Astrocyte (in vitro differentiated cells and primary cell): ENCODE data around the gene ALDH1B1. TPM values are rescaled to one million over a fixed set of nuclear protein-coding genes. Genes with fewer than 3 reads are reported as not detected.
"Not testable (repeated sequence)": the region's sequence is repeated elsewhere in the genome, so short reads cannot be mapped to it uniquely, and the experiment has no call there.

ENCODE experiments used
- DNase-seq: peaks from one replicate; pipeline ENCODE4 v3.0.0-alpha.2; 2010; ENCODE audit warnings: low read depth
- FAIRE-seq: peaks from 2 replicates; lab custom pipeline; 2011; peaks lifted over from hg19 to GRCh38; lab: Jason Lieb, UNC
- H2AFZ ChIP-seq: 2 replicates; pipeline ENCODE4 v1.6.0; 2012; ENCODE audit warnings: low read depth, low read length, inconsistent platforms
- H3K27ac ChIP-seq: 2 replicates; pipeline ENCODE4 v1.5.1; 2011; ENCODE audit warnings: low read depth, low read length, inconsistent platforms
- H3K27me3 ChIP-seq: 2 replicates; pipeline ENCODE4 v1.6.0; 2011; ENCODE audit warnings: low read length, inconsistent platforms; ENCODE audit not compliant: insufficient read depth
- H3K36me3 ChIP-seq: 2 replicates; pipeline ENCODE4 v1.5.1; 2011; ENCODE audit warnings: low read length, inconsistent platforms; ENCODE audit not compliant: insufficient read depth
- H3K4me1 ChIP-seq: 2 replicates; pipeline ENCODE4 v1.5.1; 2011; ENCODE audit warnings: low read length, inconsistent platforms; ENCODE audit not compliant: insufficient read depth
- H3K4me2 ChIP-seq: 2 replicates; pipeline ENCODE4 v1.6.0; 2012; ENCODE audit warnings: low read length, inconsistent platforms
- H3K4me3 ChIP-seq: 2 replicates; pipeline ENCODE4 v1.5.1; 2011; ENCODE audit warnings: low read depth, mild to moderate bottlenecking, low read length, inconsistent platforms; ENCODE audit not compliant: insufficient read depth
- H3K79me2 ChIP-seq: 2 replicates; pipeline ENCODE4 v1.6.0; 2012; ENCODE audit warnings: mild to moderate bottlenecking, low read length, inconsistent platforms; ENCODE audit not compliant: insufficient read depth
- H3K9ac ChIP-seq: 2 replicates; pipeline ENCODE4 v1.6.0; 2012; ENCODE audit warnings: mild to moderate bottlenecking, low read length, inconsistent platforms
- H3K9me3 ChIP-seq: 2 replicates; pipeline ENCODE4 v1.5.1; 2012; ENCODE audit warnings: low read depth, mild to moderate bottlenecking, low read length, inconsistent platforms; ENCODE audit not compliant: insufficient read depth
- H4K20me1 ChIP-seq: 2 replicates; pipeline ENCODE4 v1.6.0; 2012; ENCODE audit warnings: low read length, inconsistent platforms; ENCODE audit not compliant: insufficient read depth
- H3K27ac Mint-ChIP-seq: one replicate; pipeline ENCODE4 v1.8.0; 2021; ENCODE audit warnings: mild to moderate bottlenecking, mixed read lengths; ENCODE audit not compliant: unreplicated experiment
- H3K27me3 Mint-ChIP-seq: one replicate; pipeline ENCODE4 v1.8.0; 2021; ENCODE audit warnings: low read depth, mixed read lengths; ENCODE audit not compliant: unreplicated experiment
- H3K36me3 Mint-ChIP-seq: one replicate; pipeline ENCODE4 v1.8.0; 2021; ENCODE audit warnings: low read depth, mixed read lengths; ENCODE audit not compliant: unreplicated experiment
- H3K4me1 Mint-ChIP-seq: one replicate; pipeline ENCODE4 v1.8.0; 2021; ENCODE audit warnings: low read depth, mixed read lengths; ENCODE audit not compliant: unreplicated experiment
- H3K4me3 Mint-ChIP-seq: one replicate; pipeline ENCODE4 v1.8.0; 2021; ENCODE audit warnings: mild to moderate bottlenecking, moderate library complexity, mixed read lengths; ENCODE audit not compliant: unreplicated experiment
- H3K9me3 Mint-ChIP-seq: one replicate; pipeline ENCODE4 v1.8.0; 2021; ENCODE audit warnings: mild to moderate bottlenecking, mixed read lengths; ENCODE audit not compliant: unreplicated experiment
- EZH2 ChIP-seq: IDR thresholded peaks from 2 replicates; pipeline ENCODE4 v1.6.1; 2012; ENCODE audit warnings: mild to moderate bottlenecking, low read length, inconsistent platforms; ENCODE audit not compliant: insufficient read depth
- total RNA-seq: library from RNA; stranded (reverse); gene quantifications from 2 replicates; pipeline ENCODE4 v1.2.1, GENCODE V29; 2021
- TF ChIP-seq, protein P1 (sequence below): IDR thresholded peaks from 2 replicates; pipeline ENCODE4 v1.5.1; 2011; ENCODE audit warnings: low read depth, mild to moderate bottlenecking, inconsistent platforms, low read length, moderate library complexity; ENCODE audit not compliant: insufficient read depth

ALDH1B1 gene
- total RNA-seq, 1 donor from 2014 or later = 124 TPM

DNA sequence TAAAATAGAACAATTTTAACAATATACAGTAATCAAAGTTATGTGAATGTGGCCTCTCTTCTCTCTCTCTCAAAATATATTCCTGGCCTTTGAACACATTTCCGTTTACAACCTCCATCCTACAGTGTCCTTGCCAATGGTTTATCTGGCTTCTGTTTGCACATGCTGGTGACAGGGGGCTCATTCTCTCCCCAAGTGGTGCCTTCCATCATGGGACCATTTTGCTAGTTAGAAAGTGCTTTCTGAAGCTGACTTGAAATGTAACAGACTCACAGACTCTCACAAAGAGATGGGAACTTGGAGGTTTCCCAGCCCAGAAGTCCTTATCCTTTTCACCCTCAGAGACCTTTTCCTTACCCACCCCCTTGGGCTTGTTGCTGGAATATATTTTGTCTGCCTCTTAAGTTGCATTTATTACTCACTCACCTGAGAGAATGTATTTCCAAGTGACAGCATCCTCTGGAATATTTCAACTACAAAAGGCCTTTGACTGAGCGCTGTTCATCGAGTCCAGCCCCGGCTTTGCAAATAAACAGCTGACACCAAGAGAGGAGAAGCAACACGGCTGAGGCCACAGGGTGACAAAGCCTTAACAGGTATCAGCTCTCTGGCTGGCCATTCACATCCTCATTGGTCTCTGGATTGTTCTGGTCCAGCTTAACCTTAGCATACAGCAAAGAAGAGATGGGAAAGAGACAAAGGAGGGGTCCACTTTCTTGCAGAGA, 17.5 kb upstream of the ALDH1B1 start:
- Histone ChIP-seq H3K4me1 (no peaks in the 10 kb centered on the region), H3K79me2 (no peaks in the 10 kb centered on the region), H3K9me3 (no peaks in the 10 kb centered on the region), H3K27me3 (peaks cover 15% of the 10 kb centered on the region), H3K27ac (no peak overlapping the region), H3K36me3 (no peaks in the 10 kb centered on the region), H4K20me1 (no peaks in the 10 kb centered on the region), H3K9ac (no peak overlapping the region), H3K4me2 (no peak overlapping the region), H3K4me3 (no peak overlapping the region), H2AFZ (no peak overlapping the region)
- FAIRE-seq (no peak), DNase-seq (no peak)
- Mint-ChIP-seq H3K36me3 (peaks cover 2% of the 10 kb centered on the region), H3K27me3 (peaks cover 31% of the 10 kb centered on the region), H3K4me3 (no peak overlapping the region), H3K9me3 (no peaks in the 10 kb centered on the region), H3K4me1 (peaks cover 7% of the 10 kb centered on the region), H3K27ac (no peak overlapping the region)
- no peak for TF ChIP-seq EZH2
- TF ChIP-seq, protein P1, sequence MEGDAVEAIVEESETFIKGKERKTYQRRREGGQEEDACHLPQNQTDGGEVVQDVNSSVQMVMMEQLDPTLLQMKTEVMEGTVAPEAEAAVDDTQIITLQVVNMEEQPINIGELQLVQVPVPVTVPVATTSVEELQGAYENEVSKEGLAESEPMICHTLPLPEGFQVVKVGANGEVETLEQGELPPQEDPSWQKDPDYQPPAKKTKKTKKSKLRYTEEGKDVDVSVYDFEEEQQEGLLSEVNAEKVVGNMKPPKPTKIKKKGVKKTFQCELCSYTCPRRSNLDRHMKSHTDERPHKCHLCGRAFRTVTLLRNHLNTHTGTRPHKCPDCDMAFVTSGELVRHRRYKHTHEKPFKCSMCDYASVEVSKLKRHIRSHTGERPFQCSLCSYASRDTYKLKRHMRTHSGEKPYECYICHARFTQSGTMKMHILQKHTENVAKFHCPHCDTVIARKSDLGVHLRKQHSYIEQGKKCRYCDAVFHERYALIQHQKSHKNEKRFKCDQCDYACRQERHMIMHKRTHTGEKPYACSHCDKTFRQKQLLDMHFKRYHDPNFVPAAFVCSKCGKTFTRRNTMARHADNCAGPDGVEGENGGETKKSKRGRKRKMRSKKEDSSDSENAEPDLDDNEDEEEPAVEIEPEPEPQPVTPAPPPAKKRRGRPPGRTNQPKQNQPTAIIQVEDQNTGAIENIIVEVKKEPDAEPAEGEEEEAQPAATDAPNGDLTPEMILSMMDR = no peak

DNA sequence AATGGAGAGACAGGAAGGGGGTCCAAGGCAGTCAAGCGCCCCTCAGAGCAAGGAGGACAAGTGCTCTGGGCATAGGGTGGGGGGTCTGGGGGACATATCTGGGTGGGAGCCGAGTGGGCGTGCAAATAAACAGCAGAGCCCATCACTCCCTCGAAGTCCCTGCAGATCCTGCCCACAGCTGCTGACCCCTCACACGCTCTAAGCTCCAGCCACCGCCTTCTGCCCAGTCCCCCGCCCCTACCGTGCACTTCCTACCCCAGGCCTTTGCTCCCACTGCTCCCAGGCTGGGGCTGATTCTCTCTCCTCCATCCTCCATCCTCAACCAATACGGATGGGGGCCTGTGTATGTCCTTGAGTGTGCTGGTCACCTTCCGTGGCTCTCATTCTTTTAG, 16.9 kb upstream of the ALDH1B1 start:
- H3K27me3 ChIP-seq = peaks cover 15% of the 10 kb centered on the region
- Mint-ChIP-seq H3K4me1 (peaks cover 9% of the 10 kb centered on the region), H3K27ac (no peak overlapping the region), H3K27me3 (peaks cover 29% of the 10 kb centered on the region), H3K9me3 (no peaks in the 10 kb centered on the region), H3K36me3 (peaks cover 2% of the 10 kb centered on the region), H3K4me3 (no peak overlapping the region)
- H3K79me2 ChIP-seq = no peaks in the 10 kb centered on the region
- no peaks in the 10 kb centered on the region for H3K9me3 ChIP-seq
- no peaks in the 10 kb centered on the region for H3K4me1 ChIP-seq
- H3K27ac ChIP-seq = no peak overlapping the region
- no peak for TF ChIP-seq EZH2
- TF ChIP-seq, protein P1 = no peak
- FAIRE-seq (no peak), DNase-seq (no peak)
- no peak overlapping the region for H3K9ac ChIP-seq
- no peaks in the 10 kb centered on the region for H3K36me3 ChIP-seq
- no peak overlapping the region for H3K4me3 ChIP-seq
- no peak overlapping the region for H2AFZ ChIP-seq
- no peak overlapping the region for H3K4me2 ChIP-seq
- H4K20me1 ChIP-seq = no peaks in the 10 kb centered on the region

DNA sequence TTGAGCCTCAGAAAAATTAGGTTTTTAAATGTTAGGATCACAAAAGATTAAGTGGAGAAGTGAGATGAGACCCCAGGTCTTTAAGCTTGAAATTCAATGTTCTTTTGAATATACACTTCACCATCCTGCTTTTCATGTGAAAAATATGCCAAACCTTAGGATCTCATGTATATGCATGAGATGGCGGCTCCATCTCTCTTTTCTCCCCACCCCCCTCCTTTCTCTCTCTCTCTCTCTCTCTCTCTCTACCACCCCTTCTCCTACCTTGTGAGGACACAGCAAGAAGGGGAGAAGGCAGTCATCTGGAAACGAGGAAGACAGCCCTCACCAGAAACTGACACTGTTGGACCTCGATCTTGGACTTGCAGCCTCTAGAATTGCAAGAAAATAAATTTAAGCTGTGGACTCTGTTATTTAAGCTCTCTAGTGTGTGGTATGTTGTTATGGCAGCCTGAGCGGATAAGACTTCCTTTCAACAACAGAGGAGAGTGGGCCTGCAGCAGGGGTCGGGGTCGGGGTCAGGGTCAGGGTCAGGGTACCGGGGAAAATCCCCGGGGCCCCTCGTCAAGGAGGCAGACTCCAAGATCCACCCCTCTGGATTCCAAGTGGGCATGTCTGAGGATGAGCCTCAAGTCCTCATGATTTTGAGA, 16.4 kb upstream of the ALDH1B1 start:
- no peak for DNase-seq
- Histone ChIP-seq H3K27ac (no peak overlapping the region), H3K9ac (no peak overlapping the region), H3K79me2 (no peaks in the 10 kb centered on the region), H3K4me2 (no peak overlapping the region), H3K4me1 (no peaks in the 10 kb centered on the region), H3K4me3 (no peak overlapping the region), H2AFZ (no peak overlapping the region), H3K27me3 (peaks cover 12% of the 10 kb centered on the region), H3K36me3 (no peaks in the 10 kb centered on the region), H4K20me1 (no peaks in the 10 kb centered on the region), H3K9me3 (no peaks in the 10 kb centered on the region)
- Mint-ChIP-seq H3K27ac (no peak overlapping the region), H3K4me1 (peaks cover 15% of the 10 kb centered on the region), H3K36me3 (peaks cover 2% of the 10 kb centered on the region), H3K4me3 (no peak overlapping the region), H3K27me3 (peaks cover 23% of the 10 kb centered on the region), H3K9me3 (no peaks in the 10 kb centered on the region)
- no peak for FAIRE-seq
- TF ChIP-seq, protein P1 = no peak
- TF ChIP-seq EZH2 = no peak

DNA sequence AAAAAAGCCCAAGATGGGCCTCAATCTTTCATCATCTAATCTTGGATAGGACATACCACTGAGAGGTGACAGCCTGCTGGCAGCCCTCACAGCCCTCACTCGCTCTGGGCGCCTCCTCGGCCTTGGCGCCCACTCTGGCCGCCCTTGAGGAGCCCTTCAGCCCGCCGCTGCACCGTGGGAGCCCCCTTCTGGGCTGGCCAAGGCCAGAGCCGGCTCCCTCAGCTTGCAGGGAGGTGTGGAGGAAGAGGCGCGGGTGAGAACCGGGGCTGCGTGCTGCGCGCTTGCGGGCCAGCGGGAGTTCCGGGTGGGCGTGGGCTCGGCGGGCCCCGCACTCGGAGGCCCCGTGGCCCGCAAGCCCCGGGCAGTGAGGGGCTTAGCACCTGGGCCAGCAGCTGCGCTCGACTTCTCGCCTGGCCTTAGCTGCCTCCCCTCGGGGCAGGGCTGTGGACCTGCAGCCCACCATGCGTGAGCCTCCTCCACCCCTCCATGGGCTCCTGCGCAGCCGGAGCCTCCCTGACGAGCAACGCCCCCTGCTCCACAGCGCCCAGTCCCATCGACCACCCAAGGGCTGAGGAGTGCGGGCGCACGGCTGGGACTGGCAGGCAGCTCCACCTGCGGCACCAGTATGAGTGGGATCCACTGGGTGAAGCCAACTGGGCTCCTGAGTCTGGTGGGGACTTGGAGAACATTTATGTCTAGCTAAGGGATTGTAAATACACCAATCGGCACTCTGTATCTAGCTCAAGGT, 15.0 kb upstream of the ALDH1B1 start:
- not testable (repeated sequence) for H3K79me2 ChIP-seq, H3K9me3 Mint-ChIP-seq, H3K4me3 ChIP-seq, H2AFZ ChIP-seq, H3K36me3 ChIP-seq, H4K20me1 ChIP-seq, H3K9me3 ChIP-seq, H3K9ac ChIP-seq, H3K27me3 ChIP-seq, H3K27ac Mint-ChIP-seq, FAIRE-seq, H3K36me3 Mint-ChIP-seq, H3K4me3 Mint-ChIP-seq, H3K27ac ChIP-seq, H3K4me1 ChIP-seq, H3K4me2 ChIP-seq, DNase-seq
- Mint-ChIP-seq H3K27me3 (peaks cover 11% of the 10 kb centered on the region), H3K4me1 (peaks cover 24% of the 10 kb centered on the region)
